ENCODE measurements around the gene ZSWIM9.
"Not testable (repeated sequence)": the region's sequence is repeated elsewhere in the genome, so short reads cannot be mapped to it uniquely, and the experiment has no call there.

Gene ZSWIM9

DNA sequence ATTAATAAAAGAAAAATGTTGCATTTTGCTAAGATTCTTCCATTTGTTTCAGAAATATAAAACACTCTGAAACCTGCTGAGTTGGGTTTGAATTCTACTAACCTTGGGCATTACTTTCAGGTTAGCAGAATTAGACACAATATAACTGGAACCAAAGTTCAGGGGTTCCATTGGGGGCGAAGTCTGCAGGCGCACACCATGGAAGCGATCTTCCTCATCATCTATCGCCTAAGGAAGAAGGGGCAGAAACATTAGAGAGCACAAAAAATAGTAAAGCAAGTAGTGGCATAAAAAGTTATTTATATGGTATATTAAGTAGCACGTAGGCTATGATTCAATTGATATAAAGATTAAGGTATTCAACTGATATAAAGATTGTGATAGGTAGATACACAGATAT lies 51.1 kb downstream of the ZSWIM9 start:
- no peak for DNase-seq

DNA sequence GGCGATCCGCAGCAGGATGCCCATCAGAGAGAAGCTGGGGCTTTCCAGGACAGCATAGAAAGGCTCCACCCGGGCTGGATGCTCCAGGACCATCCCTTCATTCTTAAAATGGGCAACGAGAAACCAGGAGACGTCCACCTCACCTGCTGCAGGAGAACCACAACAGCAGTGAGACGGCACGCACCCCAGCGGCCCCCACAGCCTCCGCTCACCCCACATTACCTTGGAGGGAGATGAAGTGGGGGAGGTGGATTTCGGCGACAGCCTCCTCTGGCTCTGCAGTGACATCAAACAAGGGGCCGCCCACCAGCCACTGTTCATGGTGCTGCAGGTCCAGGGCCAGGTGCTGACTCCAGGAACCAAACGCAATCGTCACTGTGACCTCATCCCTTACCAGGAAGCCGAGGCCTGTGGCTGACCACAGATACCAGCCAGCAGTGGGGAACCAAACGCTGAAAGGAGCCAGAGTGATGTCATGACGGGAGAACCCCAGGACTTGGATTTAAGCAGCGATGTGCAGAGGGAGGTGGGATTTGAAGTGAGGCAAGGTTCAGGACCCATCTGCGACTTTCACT lies 60.2 kb downstream of the ZSWIM9 start:
- no peak for DNase-seq

GRCh38 chr19:48237057-48237456 lies 66.6 kb downstream of the ZSWIM9 start:
- no peak for DNase-seq

DNA sequence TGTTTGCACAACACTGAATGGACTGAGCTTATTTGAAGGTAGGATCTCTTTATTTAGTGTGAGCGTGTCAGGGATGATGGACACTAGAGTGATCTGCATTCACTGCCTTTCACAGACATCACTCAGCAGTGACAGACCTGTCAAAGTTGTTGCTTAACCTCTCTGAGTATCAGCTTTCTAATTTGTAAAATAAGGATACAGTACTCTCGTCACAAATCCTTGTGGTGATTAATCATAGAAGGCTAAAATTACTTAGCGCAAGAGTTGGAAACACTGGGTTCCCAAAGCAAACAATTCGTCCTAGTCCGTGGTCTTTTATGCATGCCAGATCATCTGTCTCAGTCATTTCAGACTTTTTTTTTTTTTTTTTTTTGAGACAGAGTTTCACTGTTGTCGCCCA lies 68.6 kb downstream of the ZSWIM9 start:
- no peak for DNase-seq

GRCh38 chr19:48239582-48240141 lies 69.2 kb downstream of the ZSWIM9 start:
- DNase-seq: no peak

- DNase-seq: not testable (repeated sequence)
Measured at GRCh38 chr19:48241771-48242170, 71.3 kb downstream of the ZSWIM9 start.

GRCh38 chr19:48244281-48244680 lies 73.8 kb downstream of the ZSWIM9 start:
- peak; percentile 49 for DNase-seq

- no peak for DNase-seq
Measured at GRCh38 chr19:48246101-48246500, 75.6 kb downstream of the ZSWIM9 start.

DNA sequence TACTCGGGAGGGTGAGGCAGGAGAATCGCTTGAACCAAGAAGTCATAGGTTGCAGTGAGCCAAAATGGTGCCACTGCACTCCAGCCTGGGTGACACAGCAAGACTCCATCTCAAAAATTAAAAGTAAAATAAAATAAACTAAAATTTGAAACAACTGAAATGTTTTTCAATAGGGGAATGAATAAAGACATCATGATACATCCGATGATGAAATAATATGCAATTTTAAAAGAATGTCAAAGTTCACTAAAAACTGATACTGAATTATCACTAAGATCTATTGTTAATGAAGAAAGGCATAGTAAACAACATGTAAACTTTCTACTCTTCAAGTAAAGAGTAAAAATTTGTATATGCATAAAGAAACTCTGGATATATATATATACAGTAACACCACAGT lies 76.7 kb downstream of the ZSWIM9 start:
- no peak for DNase-seq

Data from KG1 (cell line).